Activated naive CD4-positive, alpha-beta T cell treated with anti-CD3 and anti-CD28 coated beads, Interleukin-2, amount 50 U/mL, for 72 hours (primary cell): ENCODE measurements around the gene ZIC4. TPM values are rescaled to one million over a fixed set of nuclear protein-coding genes. Genes with fewer than 3 reads are reported as not detected.

Source experiments
- ATAC-seq, 2 donors: fragments of 150-1000 bp; cut with Tn5 transposase; 2 replicates each; pipeline ENCODE4 v1.10.0; 2021; ENCODE audit warnings: mild to moderate bottlenecking in 2 of 2, moderate library complexity in 2 of 2
- DNase-seq, 2 donors: peaks; one replicate each; pipeline ENCODE4 v3.0.0; 2021 to 2022; ENCODE audit warnings: low spot score in 2 of 2
- H3K27ac Mint-ChIP-seq, 2 donors: one replicate each; pipeline ENCODE4 v1.8.0; 2022; ENCODE audit warnings: mild to moderate bottlenecking in 2 of 2, mixed read lengths in 2 of 2
- H3K36me3 Mint-ChIP-seq, 2 donors: one replicate each; pipeline ENCODE4 v1.8.0; 2022; ENCODE audit warnings: mixed read lengths in 2 of 2
- H3K9me3 Mint-ChIP-seq, 2 donors: one replicate each; pipeline ENCODE4 v1.8.0; 2022; ENCODE audit warnings: mixed read lengths in 2 of 2
- total RNA-seq, 2 donors: library from RNA; stranded (reverse); gene quantifications; one replicate each; pipeline ENCODE4 v1.2.3, GENCODE V29; 2022

Gene ZIC4
- total RNA-seq, 2 donors from 2014 or later: not detected

DNA sequence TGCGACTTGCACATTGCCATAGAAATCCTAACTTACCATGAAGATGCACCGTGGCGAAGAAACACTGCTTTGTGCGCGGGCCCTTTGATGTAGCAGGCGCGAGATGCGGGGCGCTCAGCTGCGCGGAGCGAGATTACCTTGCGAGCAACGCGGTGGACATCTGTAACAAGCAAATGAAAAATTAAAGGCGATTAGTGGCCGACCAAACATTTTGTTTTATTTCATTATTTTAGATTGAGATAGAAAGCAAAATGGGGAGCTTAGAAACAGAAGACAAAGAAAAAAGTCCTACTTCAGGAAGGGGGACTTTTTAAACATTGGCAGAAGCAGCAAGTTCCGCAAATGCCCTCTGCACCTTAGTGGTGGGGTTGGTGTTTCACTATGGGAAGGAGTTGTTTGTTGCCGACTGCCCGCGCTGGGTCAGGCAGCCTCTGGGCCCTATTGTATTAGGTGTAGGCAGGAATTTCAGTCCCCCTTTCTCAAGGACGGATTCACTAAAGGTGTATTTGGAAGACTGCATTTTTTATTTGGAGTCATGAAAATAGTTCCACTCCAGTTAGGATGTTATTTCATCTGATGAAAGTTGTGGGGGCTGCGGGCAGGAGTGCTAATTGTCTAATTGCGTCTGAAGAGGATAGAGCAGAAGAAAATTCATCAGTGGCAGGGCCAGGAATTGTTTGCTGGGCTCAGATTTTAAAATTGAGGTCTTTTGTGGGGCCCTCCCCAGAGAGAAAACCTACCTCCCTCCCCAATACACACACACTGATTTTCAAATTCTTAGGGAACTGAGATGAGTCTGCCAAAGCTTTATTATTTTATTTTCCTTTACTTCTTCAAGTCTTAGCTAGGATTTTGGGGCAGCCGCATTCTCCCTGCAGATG, 17.4 kb downstream of the ZIC4 start:
- peaks cover 17 to 52% of the 10 kb centered on the region in 2 donors for H3K36me3 Mint-ChIP-seq
- peaks cover 0 to 15% of the 10 kb centered on the region in 2 donors for H3K9me3 Mint-ChIP-seq
- no peak for DNase-seq
- H3K27ac Mint-ChIP-seq: no peak overlapping the region
- ATAC-seq: no peak

DNA sequence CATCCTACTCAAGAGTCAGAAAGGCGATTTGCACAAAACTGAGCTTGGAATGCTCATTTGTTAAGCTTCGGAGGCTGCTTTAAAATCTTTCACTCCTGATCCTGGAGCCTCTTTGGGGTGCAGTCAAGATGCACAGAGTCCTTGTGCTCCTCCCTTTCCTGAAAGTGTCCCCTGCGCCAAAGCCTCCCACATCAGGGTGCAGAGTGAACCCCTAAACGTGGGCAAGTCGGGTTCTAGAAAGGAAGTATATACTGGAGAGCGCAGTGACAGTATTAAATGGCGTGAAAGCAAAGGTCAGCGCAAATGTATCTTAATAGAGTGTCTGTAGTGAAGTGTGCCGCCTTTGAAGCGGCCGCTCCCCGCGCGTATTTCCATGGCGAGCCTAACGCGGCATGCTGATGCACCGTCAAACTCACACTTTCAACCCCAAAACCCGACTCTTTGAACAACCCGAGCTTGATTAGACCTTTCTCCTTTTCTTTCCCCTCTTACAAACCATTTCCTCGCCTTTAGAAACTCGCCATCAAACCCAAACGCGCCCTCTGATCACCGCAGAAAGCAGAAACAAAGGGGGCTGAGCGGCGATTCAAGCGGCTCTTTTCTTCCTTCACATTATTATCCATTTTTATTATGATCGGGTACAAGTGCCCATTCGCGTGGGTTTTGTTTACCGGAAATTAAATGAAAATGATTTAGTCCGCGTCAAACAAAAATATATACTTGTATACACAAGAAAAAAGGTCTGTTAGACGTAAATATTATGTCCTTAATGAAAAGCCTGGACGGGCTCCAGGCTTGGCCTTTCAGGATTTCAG, 18.3 kb downstream of the ZIC4 start:
- ATAC-seq (no peak), DNase-seq (no peak)
- Mint-ChIP-seq H3K27ac (peak overlapping the region in 1 of 2 donors; percentile 44), H3K36me3 (peaks cover 14 to 58% of the 10 kb centered on the region in 2 donors), H3K9me3 (peaks cover 4 to 15% of the 10 kb centered on the region in 2 donors)

GRCh38 chr3:147387291-147387884, 19.0 kb downstream of the ZIC4 start:
- Mint-ChIP-seq H3K9me3 (peaks cover 4 to 15% of the 10 kb centered on the region in 2 donors), H3K27ac (no peak overlapping the region), H3K36me3 (peaks cover 14 to 59% of the 10 kb centered on the region in 2 donors)
- ATAC-seq: no peak
- DNase-seq: no peak

- ATAC-seq: no peak
- no peak for DNase-seq
- Mint-ChIP-seq H3K9me3 (peaks cover 4 to 15% of the 10 kb centered on the region in 2 donors), H3K36me3 (peaks cover 10 to 62% of the 10 kb centered on the region in 2 donors), H3K27ac (no peak overlapping the region)
Measured at GRCh38 chr3:147385059-147386012, 21.0 kb downstream of the ZIC4 start.

- no peak for DNase-seq
- H3K9me3 Mint-ChIP-seq: peaks cover 5 to 12% of the 10 kb centered on the region in 2 donors
- no peak for ATAC-seq
- H3K36me3 Mint-ChIP-seq: peaks cover 12 to 59% of the 10 kb centered on the region in 2 donors
- no peak overlapping the region for H3K27ac Mint-ChIP-seq
Measured at GRCh38 chr3:147384210-147385058, 21.9 kb downstream of the ZIC4 start.

- Mint-ChIP-seq H3K27ac (no peak overlapping the region), H3K9me3 (peaks cover 9 to 16% of the 10 kb centered on the region in 2 donors)
- DNase-seq: no peak
Measured at GRCh38 chr3:147383617-147384016, 22.7 kb downstream of the ZIC4 start.

GRCh38 chr3:147381596-147381995, 24.7 kb downstream of the ZIC4 start:
- ATAC-seq: no peak

More at GRCh38 chr3:147383617-147384016, 22.7 kb downstream of the ZIC4 start:
- ATAC-seq: no peak
- H3K36me3 Mint-ChIP-seq: peaks cover 17 to 59% of the 10 kb centered on the region in 2 donors

GRCh38 chr3:147380977-147381376, 25.4 kb downstream of the ZIC4 start:
- H3K9me3 Mint-ChIP-seq: peaks cover 9 to 10% of the 10 kb centered on the region in 2 donors
- no peak overlapping the region for H3K27ac Mint-ChIP-seq
- peaks cover 11 to 49% of the 10 kb centered on the region in 2 donors for H3K36me3 Mint-ChIP-seq
- no peak for ATAC-seq
- DNase-seq: no peak

More at GRCh38 chr3:147381596-147381995, 24.7 kb downstream of the ZIC4 start:
- no peak for DNase-seq
- Mint-ChIP-seq H3K9me3 (peaks cover 9 to 10% of the 10 kb centered on the region in 2 donors), H3K27ac (no peak overlapping the region), H3K36me3 (peaks cover 11 to 51% of the 10 kb centered on the region in 2 donors)

DNA sequence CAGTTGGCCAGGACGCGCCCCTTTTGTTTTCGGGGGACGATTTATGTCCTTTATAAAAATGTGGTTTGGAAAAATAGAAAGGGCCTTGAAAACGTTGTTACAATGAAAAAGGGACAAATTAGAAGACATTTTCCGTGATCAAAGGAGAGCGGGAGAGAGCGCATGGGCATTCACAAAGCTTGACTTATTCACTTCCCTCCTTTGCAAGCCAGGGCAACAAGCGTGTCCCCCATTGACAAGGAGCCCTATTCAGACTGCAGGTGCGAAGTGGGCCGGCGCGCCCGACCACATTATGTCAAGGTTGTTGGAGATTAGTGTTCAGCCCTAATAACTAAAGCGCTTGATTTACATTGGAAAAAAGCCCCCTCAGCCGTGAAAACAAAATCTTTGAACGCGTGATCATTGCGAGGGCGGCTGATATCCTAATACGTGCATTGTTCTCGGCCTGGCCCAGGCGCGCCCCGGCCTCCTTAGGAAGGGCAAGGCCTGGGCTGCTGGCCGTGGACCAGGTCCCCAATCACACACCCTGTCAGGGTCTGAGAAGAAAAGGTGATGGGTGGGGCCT, 25.9 kb downstream of the ZIC4 start:
- Mint-ChIP-seq H3K36me3 (peaks cover 7 to 44% of the 10 kb centered on the region in 2 donors), H3K27ac (no peak overlapping the region), H3K9me3 (peaks cover 9 to 10% of the 10 kb centered on the region in 2 donors)
- no peak for ATAC-seq
- DNase-seq: no peak

- Mint-ChIP-seq H3K36me3 (peaks cover 7 to 36% of the 10 kb centered on the region in 2 donors), H3K9me3 (peaks cover 9 to 10% of the 10 kb centered on the region in 2 donors), H3K27ac (no peak overlapping the region)
- DNase-seq (no peak), ATAC-seq (no peak)
Measured at GRCh38 chr3:147379651-147380050, 26.7 kb downstream of the ZIC4 start.

DNA sequence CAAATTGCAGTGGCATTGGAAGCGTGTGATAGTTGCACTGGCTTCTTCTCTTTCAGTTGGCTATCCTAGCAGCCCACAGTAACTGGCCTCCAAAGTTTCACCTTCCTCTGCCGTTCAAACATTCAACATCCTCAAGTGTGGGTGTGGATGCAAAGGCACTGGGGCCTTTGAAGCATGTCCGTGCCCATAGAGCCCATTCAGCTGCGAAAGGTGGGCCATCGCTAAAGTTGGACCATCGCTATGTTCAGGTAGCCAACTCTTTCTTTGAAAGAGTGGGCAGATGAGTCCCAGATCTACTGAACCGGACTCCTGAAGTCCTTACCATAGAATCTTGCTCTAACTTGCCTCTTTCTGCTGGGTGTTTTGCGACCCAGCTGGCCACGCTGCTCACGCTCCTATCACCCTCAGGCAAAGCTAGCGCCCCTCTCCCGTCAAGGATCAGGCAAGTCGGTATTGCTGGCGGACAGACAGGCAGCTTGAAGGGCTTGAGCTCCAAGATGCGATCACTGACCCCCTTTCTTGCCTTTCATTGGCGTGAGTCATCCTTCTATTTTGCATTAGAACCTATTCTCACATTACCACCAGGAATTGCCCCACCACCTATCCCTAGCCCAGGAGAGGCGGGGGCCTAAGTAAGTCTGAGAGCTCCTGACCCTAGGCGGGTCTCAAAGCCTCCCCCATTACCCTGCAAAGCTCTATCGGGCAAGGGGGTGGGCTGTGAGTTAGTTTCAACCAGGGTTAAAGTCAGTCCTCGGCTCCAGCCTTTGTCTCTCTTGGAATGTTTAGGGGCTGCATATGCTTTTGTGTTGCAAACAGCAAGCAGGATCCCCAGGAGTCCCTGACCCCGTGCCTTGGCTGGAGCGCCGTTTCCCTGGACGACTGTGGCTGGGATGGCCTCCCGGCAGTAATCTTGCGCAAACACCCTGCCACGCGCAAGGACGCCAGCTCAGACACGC, 28.7 kb downstream of the ZIC4 start:
- H3K9me3 Mint-ChIP-seq: peaks cover 5 to 10% of the 10 kb centered on the region in 2 donors

DNA sequence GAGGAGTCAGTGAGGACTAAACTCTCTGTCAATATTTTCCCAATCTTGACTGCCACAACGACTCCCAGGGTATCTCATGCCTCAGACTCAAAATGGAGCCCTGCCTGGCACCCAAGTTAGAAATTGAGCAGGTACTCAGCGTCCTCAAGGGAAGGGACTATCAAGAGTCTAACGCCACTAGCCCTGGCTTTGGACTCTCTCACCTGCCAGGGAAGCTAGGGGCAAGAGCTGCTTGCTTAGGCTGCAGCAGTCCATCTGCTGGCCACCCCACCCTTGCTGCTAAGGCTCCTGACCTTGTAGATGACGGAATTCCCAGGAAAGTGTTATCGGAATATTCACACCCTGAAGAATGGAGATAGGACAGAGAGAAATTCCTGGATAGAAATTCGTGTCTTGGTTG, 33.0 kb downstream of the ZIC4 start:
- Mint-ChIP-seq H3K27ac (no peak overlapping the region), H3K9me3 (peaks cover 0 to 13% of the 10 kb centered on the region in 2 donors), H3K36me3 (peaks cover 28 to 42% of the 10 kb centered on the region in 2 donors)
- no peak for DNase-seq
- no peak for ATAC-seq

More for the DNA sequence above, 28.7 kb downstream of the ZIC4 start:
- H3K36me3 Mint-ChIP-seq: peaks cover 12 to 29% of the 10 kb centered on the region in 2 donors
- no peak overlapping the region for H3K27ac Mint-ChIP-seq
- ATAC-seq (no peak), DNase-seq (no peak)

DNA sequence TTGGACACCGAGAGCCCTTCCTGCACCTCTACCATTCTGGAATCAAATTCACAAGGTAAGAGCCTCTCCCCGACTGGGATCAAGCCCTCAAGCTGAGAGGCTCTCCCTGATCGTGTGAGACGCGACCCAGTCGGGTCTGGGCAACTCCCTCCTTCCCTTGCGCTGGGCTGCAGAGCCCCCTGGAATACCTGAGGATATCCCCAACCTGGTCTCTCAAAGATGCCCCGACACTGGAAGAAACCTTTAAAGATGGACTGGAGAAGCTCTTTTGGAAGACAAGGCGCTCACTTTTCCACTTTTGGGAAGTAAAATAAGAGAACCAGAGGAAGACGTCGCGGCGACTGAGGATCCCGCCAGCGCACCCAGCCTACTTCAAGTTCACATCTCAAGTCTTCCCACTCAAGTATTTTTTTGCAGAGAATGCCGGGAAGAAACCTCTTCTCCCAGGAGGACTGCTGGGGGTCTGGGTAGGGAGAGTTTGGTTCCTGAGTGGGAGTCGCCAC, 33.8 kb downstream of the ZIC4 start:
- ATAC-seq: no peak
- DNase-seq: no peak
- no peak overlapping the region for H3K27ac Mint-ChIP-seq
- peaks cover 28 to 48% of the 10 kb centered on the region in 2 donors for H3K36me3 Mint-ChIP-seq
- peaks cover 0 to 13% of the 10 kb centered on the region in 2 donors for H3K9me3 Mint-ChIP-seq
